Measurements from ENCODE around the gene WDR1.

GRCh38 chr4:10078481-10079233, 37.9 kb downstream of the WDR1 start:
- TF ChIP-seq CTCF (conservative IDR thresholded peaks at IDR 0.05; ENCODE audit: low read length) (no peak), EZH2phosphoT487 (IDR thresholded peaks at IDR 0.05; ENCODE audit: borderline replicate concordance, low read depth, low read length) (no peak)
